Neural cell (in vitro differentiated cells): Measurements from ENCODE around the gene ACOX3. TPM values are rescaled to one million over a fixed set of nuclear protein-coding genes. Genes with fewer than 3 reads are reported as not detected.
"Not testable (repeated sequence)": the region's sequence is repeated elsewhere in the genome, so short reads cannot be mapped to it uniquely, and the experiment has no call there.

Source experiments
- H2AFZ ChIP-seq: fragments of 200-600, 300-800 bp; sonication (generic), shearing (Covaris generic); 2 replicates; pipeline ENCODE4 v1.6.0; 2014; ENCODE audit warnings: low read depth, mild to moderate bottlenecking, antibody characterized with exemption, low read length, moderate library complexity
- H3F3A ChIP-seq: fragments of 200-600 bp; shearing (Covaris generic); 2 replicates; pipeline ENCODE4 v1.6.1; 2016; ENCODE audit warnings: mild to moderate bottlenecking, moderate library complexity, mixed read lengths, antibody characterized with exemption, low read length; ENCODE audit not compliant: insufficient read depth, poor library complexity, severe bottlenecking
- H3K27ac ChIP-seq: fragments of 200-600, 300-800 bp; sonication (generic), shearing (Covaris generic); 2 replicates; pipeline ENCODE4 v1.5.1; 2014; ENCODE audit warnings: mild to moderate bottlenecking, low read length, moderate library complexity
- H3K27me3 ChIP-seq: fragments of 300-800, 200-600 bp; sonication (generic), shearing (Covaris generic); 2 replicates; pipeline ENCODE4 v1.6.0; 2014; ENCODE audit warnings: mild to moderate bottlenecking, low read depth, low read length, moderate library complexity; ENCODE audit not compliant: insufficient read depth
- H3K36me3 ChIP-seq: fragments of 300-800, 200-600 bp; sonication (generic), shearing (Covaris generic); 2 replicates; pipeline ENCODE4 v1.5.1; 2014; ENCODE audit warnings: mild to moderate bottlenecking, antibody characterized with exemption, low read length, moderate library complexity; ENCODE audit not compliant: insufficient read depth
- H3K4me2 ChIP-seq: fragments of 300-800, 200-600 bp; sonication (generic), shearing (Covaris generic); 2 replicates; pipeline ENCODE4 v1.6.0; 2014; ENCODE audit warnings: mild to moderate bottlenecking, low read length
- H3K4me3 ChIP-seq: fragments of 300-800, 200-600 bp; sonication (generic), shearing (Covaris generic); 2 replicates; pipeline ENCODE4 v1.5.1; 2014; ENCODE audit warnings: mild to moderate bottlenecking, low read length, moderate library complexity
- H3K79me2 ChIP-seq: fragments of 200-600 bp; shearing (Covaris generic); replicated peaks from 2 replicates; pipeline ENCODE4 v1.6.0; 2014; ENCODE audit warnings: mild to moderate bottlenecking, low read length, moderate library complexity; ENCODE audit not compliant: insufficient read depth
- H3K9ac ChIP-seq: fragments of 300-800, 200-600 bp; sonication (generic), shearing (Covaris generic); 2 replicates; pipeline ENCODE4 v1.6.1; 2016; ENCODE audit warnings: mild to moderate bottlenecking, low read length, mixed read lengths
- H3K9me2 ChIP-seq: fragments of 200-600 bp; shearing (Covaris generic); 2 replicates; pipeline ENCODE4 v1.6.1; 2016; ENCODE audit warnings: mild to moderate bottlenecking, low read length, mixed read lengths; ENCODE audit not compliant: insufficient read depth
- H3K9me3 ChIP-seq: fragments of 200-600, 300-800 bp; sonication (generic), shearing (Covaris generic); 2 replicates; pipeline ENCODE4 v1.6.1; 2016; ENCODE audit warnings: mild to moderate bottlenecking, mixed run types, low read length, moderate library complexity, mixed read lengths
- H4K20me1 ChIP-seq: fragments of 200-600 bp; shearing (Covaris generic); 2 replicates; pipeline ENCODE4 v1.6.1; 2016; ENCODE audit warnings: mild to moderate bottlenecking, mixed run types; ENCODE audit not compliant: insufficient read depth
- CTCF ChIP-seq: fragments of 450-650 bp; IDR thresholded peaks from 2 replicates; pipeline ENCODE4 v1.5.1; 2014; ENCODE audit warnings: antibody characterized with exemption, mild to moderate bottlenecking, moderate library complexity; ENCODE audit not compliant: poor library complexity, severe bottlenecking
- EP300 ChIP-seq: fragments of 450-650 bp; conservative IDR thresholded peaks from 2 replicates; pipeline ENCODE4 v1.6.1; 2014; ENCODE audit warnings: antibody characterized with exemption, mild to moderate bottlenecking, moderate library complexity; ENCODE audit not compliant: poor library complexity, severe bottlenecking
- EZH2 ChIP-seq: fragments of 200-600, 300-800 bp; shearing (Covaris generic), sonication (generic); IDR thresholded peaks from 2 replicates; pipeline ENCODE4 v1.6.1; 2014; ENCODE audit warnings: antibody characterized with exemption, low read length, borderline replicate concordance, mild to moderate bottlenecking; ENCODE audit not compliant: insufficient read depth, poor library complexity, severe bottlenecking
- MXI1 ChIP-seq: fragments of 450-650 bp; conservative IDR thresholded peaks from 2 replicates; pipeline ENCODE4 v1.6.1; 2014; ENCODE audit warnings: antibody characterized with exemption, mild to moderate bottlenecking; ENCODE audit not compliant: poor library complexity, severe bottlenecking
- POLR2AphosphoS5 ChIP-seq: IDR thresholded peaks from 2 replicates; pipeline ENCODE4 v1.6.1; 2012
- RAD21 ChIP-seq: fragments of 450-650 bp; conservative IDR thresholded peaks from 2 replicates; pipeline ENCODE4 v1.6.1; 2014; ENCODE audit warnings: antibody characterized with exemption, mild to moderate bottlenecking, moderate library complexity
- REST ChIP-seq: IDR thresholded peaks from 2 replicates; pipeline ENCODE4 v1.6.1; 2012; ENCODE audit warnings: borderline replicate concordance
- SMC3 ChIP-seq: fragments of 450-650 bp; conservative IDR thresholded peaks from 2 replicates; pipeline ENCODE4 v1.6.1; 2014; ENCODE audit warnings: antibody characterized with exemption, mild to moderate bottlenecking, moderate library complexity; ENCODE audit not compliant: poor library complexity
- TAF1 ChIP-seq: IDR thresholded peaks from 2 replicates; pipeline ENCODE4 v1.6.1; 2012; ENCODE audit warnings: low read depth
- polyA minus RNA-seq: library from RNA; depleted of rRNA, polyadenylated mRNA; stranded (reverse); fragments of >200 nt; gene quantifications from 2 replicates; pipeline ENCODE4 v1.2.3, GENCODE V29; 2014
- polyA plus RNA-seq: library from polyadenylated mRNA; depleted of rRNA; stranded (reverse); fragments of >200 nt; gene quantifications from 2 replicates; pipeline ENCODE4 v1.2.3, GENCODE V29; 2014

The ACOX3 gene
- 13.2 and 14.6 TPM in 2 replicates for polyA plus RNA-seq
- polyA minus RNA-seq: 53.1 and 55.3 TPM in 2 replicates

- Histone ChIP-seq H3K4me3 (peak within 1 kb of the TSS; percentile 99), H4K20me1 (no peaks in the 10 kb centered on the region), H3K9ac (peak within 1 kb of the TSS; percentile 75), H3K27me3 (no peaks in the 10 kb centered on the region), H3K36me3 (no peaks in the 10 kb centered on the region), H3K79me2 (peaks cover 32% of the 10 kb centered on the region), H3K9me2 (no peaks in the 10 kb centered on the region), H3K4me2 (peak within 1 kb of the TSS; percentile 89), H3K27ac (peak within 1 kb of the TSS; percentile 73), H2AFZ (peak within 1 kb of the TSS; percentile 82), H3F3A (no peaks in the 10 kb centered on the region), H3K9me3 (no peaks in the 10 kb centered on the region)
- TF ChIP-seq CTCF (no peak), MXI1 (peak; percentile 99), EZH2 (no peak), REST (peak; percentile 64), POLR2AphosphoS5 (peak; percentile 90), SMC3 (peak; percentile 42), TAF1 (peak; percentile 55), EP300 (peak; percentile 63), RAD21 (no peak)
Observed at GRCh38 chr4:8440492-8441311, at the start of gene ACOX3, which contains the start of gene TRMT44. Gene ACOX3, minus strand, starts transcription at chr4:8440723. Its CDS starts 24,202 bp downstream, at chr4:8416521. Gene TRMT44, plus strand, starts transcription at chr4:8440777. Its CDS starts 46 bp downstream, at chr4:8440823.

- no peaks in the 10 kb centered on the region for H3K36me3 ChIP-seq
- no peaks in the 10 kb centered on the region for H3K9me3 ChIP-seq
- H3K27me3 ChIP-seq: no peaks in the 10 kb centered on the region
- no peak overlapping the region for H3K4me3 ChIP-seq
- no peak overlapping the region for H3K27ac ChIP-seq
- no peak overlapping the region for H2AFZ ChIP-seq
- no peak overlapping the region for H3K9ac ChIP-seq
- no peaks in the 10 kb centered on the region for H3K79me2 ChIP-seq
- TF ChIP-seq EZH2 (no peak), RAD21 (no peak)
- H3K9me2 ChIP-seq: no peaks in the 10 kb centered on the region
- H3F3A ChIP-seq: no peaks in the 10 kb centered on the region
- H3K4me2 ChIP-seq: no peak overlapping the region
- H4K20me1 ChIP-seq: no peaks in the 10 kb centered on the region
Observed at GRCh38 chr4:8488791-8489369, 48.4 kb upstream of the ACOX3 start.

GRCh38 chr4:8486643-8487042, 46.1 kb upstream of the ACOX3 start:
- not testable (repeated sequence) for H2AFZ ChIP-seq, H3K79me2 ChIP-seq, H3K4me3 ChIP-seq, H4K20me1 ChIP-seq, H3K9me3 ChIP-seq, H3K27ac ChIP-seq, H3K36me3 ChIP-seq, H3K27me3 ChIP-seq, H3K9me2 ChIP-seq, H3K9ac ChIP-seq, H3K4me2 ChIP-seq, H3F3A ChIP-seq
